Activated T-helper 9 cell treated with anti-CD3 and anti-CD28 coated beads, Interleukin-2, amount 50 U/mL, for 16 hours (primary cell): Measurements from ENCODE around the gene SPATA33.
"Not testable (repeated sequence)": the region's sequence is repeated elsewhere in the genome, so short reads cannot be mapped to it uniquely, and the experiment has no call there.

Experiments
- DNase-seq: peaks from one replicate; pipeline ENCODE4 v3.0.0-alpha.2; 2020; ENCODE audit warnings: low read depth

The SPATA33 gene

DNA sequence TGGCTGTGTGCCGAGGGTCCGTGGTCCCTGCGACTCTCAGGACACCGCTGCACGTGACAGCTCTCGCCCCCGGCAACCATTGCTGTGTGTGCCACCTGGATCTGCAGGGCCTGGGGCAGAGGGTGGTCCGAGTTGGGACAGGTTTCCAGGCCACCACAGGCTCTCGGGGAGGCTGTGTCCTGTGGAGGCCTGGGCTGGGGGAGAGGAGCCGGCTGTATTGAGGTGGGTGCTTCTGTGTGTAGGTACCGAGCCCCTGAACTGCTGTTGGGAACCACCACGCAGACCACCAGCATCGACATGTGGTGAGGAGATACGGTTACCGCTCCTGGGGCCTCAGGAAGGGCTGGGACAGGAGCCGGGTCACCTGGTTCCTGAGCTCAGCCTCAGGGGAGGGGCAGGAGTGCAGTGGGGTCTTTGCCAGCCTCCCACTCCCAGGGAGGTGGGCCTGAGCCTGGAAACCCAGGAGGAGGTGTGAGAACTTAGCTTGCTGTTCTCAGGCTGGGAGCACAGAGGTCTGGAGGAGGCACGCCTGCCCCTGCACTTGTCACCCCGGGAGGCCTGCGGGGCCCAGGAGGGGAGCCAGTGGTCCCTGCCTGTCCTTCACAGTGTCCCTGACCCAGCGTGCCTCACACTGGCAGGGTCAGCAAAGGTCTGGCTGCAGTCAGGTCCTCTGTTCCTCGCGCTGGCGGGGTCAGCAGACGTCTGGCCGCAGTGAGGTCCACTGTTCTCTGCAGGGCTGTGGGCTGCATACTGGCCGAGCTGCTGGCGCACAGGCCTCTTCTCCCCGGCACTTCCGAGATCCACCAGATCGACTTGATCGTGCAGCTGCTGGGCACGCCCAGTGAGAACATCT, 36.5 kb downstream of the SPATA33 start:
- no peak for DNase-seq

GRCh38 chr16:89694784-89695085, 37.1 kb downstream of the SPATA33 start:
- not testable (repeated sequence) for DNase-seq

DNA sequence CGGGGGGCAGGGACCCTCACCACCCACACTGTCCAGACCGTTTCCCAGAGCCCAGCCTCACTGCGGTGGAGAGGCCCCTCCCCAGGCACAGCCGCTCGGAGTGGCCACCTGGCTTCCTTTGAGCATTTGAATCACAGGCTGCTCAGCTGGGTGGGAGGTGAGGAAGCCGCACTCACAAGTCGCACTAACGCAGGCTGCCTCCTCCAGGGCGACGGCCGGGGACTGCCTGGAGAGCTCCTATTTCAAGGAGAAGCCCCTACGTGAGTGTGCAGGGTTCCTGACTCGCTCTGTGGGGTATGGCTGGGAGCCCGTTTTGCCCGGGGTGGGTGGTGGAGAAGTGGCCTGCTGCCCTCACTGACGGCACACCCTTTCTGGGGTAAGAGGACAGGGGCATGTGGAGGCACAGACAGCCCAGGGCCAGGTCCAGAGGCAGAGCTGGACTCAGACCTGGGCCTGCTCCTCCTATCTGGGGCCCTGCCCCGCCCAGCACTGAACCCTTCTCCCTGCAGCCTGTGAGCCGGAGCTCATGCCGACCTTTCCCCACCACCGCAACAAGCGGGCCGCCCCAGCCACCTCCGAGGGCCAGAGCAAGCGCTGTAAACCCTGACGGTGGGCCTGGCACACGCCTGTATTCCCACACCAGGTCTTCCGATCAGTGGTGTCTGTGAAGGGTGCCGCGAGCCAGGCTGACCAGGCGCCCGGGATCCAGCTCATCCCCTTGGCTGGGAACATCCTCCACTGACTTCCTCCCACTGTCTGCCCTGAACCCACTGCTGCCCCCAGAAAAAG, 37.6 kb downstream of the SPATA33 start:
- DNase-seq, result no peak

GRCh38 chr16:89695875-89696669, 38.4 kb downstream of the SPATA33 start:
- no peak for DNase-seq

DNA sequence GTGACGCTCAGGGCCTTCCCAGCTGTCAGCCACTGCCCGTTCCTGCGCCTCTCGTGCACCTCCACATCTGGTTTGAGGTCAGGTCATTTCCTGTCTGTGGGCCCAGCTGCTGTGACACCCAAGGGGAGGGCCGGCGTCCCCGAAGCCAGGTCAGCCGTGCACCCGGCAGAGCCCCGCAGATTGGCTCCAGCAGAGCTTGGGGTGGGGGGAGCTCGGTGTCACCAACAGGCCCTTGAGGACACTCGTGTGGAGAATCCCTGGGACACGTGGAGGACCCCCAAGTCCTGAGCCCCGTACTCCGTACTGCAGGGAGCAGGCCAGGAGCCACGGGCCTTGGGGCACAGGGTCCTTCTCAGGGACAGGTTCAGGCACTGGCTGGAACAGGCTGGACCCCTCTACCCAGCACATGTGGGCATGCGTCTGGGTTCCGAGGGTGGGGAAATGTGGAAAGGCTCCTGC, 39.1 kb downstream of the SPATA33 start:
- no peak for DNase-seq

GRCh38 chr16:89697161-89697615, 39.6 kb downstream of the SPATA33 start:
- no peak for DNase-seq

- no peak for DNase-seq
Observed at GRCh38 chr16:89697616-89698331, 40.1 kb downstream of the SPATA33 start.

DNA sequence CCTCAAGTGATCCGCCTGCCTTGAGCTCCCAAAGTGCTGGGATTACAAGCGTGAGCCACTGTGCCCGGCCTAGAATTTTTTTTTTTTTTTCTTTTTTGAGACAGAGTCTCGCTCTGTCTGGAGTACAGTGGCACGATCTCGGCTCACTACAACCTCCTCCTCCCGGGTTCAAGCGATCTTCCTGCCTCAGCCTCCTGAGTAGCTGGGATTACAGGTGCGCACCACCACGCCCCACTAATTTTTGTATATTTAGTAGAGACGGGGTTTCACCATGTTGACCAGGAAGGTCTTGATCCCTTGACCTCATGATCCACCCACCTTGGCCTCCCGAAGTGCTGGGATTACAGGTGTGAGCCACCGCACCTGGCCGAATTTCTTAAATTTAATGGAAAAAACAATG, 41.1 kb downstream of the SPATA33 start:
- not testable (repeated sequence) for DNase-seq

DNA sequence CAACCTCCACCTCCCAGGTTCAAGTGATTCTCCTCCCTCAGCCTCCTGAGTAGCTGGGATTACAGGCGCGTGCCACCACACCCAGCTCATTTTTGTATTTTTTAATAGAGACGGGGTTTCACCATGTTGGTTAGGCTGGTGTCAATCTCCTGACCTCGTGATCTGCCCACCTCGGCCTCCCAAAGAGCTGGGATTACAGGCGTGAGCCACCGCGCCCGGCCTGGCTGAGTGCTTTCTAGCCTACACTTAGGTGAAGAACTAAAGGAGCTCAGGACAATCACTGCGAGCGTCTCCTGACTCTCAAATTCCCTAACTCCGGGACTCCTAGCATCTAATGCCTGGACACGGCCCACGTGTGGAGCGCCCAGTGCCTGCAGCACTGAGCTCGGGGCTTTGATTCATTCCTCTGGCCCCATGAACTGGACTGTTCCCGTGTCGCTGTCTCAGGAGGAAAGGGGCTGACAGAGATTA, 42.0 kb downstream of the SPATA33 start:
- not testable (repeated sequence) for DNase-seq

DNA sequence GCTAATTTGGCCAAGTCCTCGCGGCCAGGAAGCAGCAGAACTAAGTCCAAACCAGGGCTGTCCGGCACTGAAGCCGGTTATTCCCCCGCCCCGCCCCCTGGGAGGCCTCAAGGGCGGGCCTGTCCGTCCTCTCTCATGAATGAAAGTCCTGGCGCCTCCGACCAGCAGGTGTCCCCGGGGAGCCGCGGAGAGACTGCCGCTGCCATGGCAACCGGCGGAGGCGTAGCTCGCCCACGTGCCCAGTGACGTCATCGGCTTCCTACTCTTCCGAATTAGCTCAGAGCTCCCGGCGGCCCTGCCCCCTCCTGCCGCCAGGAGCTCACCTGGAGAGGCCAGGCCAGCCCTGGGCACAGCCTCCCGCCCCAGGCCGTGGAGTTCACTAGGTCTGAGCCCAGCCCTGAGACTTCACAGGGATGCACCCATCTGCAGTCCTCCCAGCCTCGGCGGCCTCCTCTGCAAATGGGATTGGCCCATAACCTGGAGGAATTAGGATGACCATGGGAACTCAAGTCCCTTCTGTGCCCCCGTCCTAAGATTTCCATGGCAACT, 42.5 kb downstream of the SPATA33 start:
- peak; percentile 96 for DNase-seq

- no peak for DNase-seq
Observed at GRCh38 chr16:89700649-89701424, 43.2 kb downstream of the SPATA33 start.

DNA sequence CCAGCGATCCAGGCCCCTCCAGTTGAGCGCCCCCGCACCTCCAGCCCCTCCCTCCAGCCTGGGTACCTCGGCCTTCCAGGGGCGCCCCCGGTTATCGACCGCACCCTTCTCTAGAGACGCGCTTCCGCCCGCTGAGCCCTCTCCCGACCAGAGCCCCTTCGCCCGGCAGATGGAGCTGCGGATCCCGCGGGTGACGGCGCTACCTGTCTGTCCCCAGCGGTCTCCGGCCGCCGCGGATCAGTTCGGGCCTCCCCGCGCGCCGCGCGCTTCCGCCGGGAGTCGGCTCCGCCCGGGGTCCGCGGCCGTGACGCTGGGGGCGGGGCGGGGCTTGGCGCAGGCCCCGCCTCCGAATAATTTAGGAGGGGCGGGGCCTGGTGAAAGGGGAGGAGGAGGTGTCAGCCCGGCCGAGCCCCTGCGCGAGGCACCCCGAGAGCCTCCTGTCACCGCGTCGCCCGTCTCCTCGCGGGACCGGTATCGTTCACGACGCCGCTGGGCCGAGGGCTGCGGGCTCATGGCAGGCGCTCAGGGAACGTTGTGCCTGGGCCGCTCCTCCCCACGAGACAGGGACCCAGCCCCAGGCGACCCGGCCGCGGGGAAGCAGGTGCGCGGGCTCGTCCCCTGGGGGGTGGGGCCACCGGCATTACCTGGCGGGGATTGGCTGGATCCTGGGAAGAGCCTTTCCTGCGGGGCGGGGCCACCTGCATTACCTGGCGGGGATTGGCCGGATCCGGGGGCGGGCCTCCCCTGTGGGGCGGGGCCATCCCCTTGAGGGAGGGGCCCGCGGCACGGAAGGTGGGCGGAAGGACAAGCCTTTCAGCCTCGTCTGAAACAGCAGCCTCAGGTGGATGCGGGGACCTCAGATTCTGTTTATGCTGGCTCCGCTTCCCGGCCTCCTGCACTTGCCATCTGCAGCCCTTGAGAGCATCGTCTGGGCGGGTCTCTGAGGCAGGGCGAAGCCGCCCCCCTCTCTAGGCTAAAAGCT, 44.1 kb downstream of the SPATA33 start, which contains the start of gene SPATA2L:
Gene SPATA2L (minus strand): TSS at position 281 of the 982 bp plus-strand sequence. CDS start 473 bp downstream, outside the sequence.
- DNase-seq, result peak; percentile 97

DNA sequence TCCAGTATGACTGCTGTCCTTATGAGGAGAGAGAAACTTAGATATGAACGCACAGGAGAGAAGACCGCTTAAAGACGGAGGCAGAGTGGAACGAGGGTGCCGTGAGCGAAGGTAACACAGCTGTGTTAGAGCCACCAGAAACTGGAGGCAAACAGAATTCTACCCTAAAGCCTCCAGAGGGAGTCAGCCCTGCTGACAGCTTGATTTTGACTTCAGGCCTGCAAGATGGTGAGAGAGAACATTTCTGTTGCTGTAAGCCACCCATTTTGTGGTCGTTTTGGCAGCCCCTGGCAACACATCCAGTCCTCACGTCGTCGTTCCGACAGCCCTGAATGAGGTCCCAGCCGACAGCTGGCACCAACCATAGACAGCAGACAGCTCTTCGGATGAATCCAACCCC, 46.6 kb downstream of the SPATA33 start:
- DNase-seq, result no peak

GRCh38 chr16:89705006-89705405, 47.4 kb downstream of the SPATA33 start:
- no peak for DNase-seq

DNA sequence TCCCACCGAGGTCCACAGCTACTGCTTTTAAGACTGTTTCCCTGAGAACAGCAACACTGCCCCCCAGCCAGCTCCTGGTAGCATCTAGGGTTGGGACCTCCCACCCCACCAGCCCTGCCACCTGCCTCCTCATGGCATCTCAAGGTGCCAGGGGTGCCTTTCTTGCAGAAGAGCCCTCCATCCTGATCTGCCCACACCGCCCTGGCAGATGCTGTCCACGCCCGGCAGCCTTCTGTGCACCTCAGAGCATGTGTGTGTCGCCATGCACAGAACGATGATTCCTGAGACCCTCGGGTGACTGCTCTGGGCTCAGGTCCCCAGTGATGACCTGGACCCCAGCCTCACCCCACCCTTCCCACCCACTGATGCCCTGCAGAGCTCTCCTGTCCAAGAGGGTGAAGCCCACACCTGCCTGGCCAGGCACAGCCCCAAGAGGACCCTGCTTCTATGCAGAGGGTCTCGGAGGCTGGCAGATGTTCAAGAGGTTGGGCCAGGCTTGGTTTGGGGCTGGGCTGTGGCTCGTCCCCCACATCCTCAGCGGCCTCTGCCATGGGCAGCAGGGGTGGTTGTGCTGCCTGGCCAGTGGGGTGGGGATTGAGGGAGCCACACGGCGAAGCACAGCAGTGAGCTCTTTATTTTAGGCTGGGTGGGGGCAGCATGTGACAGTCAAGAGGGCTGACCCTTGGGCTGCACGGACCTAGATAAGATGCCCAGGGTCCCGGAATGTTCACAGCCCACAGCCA, 49.1 kb downstream of the SPATA33 start:
- no peak for DNase-seq

GRCh38 chr16:89707695-89708094, 50.1 kb downstream of the SPATA33 start:
- DNase-seq, result no peak

- DNase-seq, result no peak
Observed at GRCh38 chr16:89708481-89708931, 50.9 kb downstream of the SPATA33 start.

- no peak for DNase-seq
Observed at GRCh38 chr16:89709166-89709565, 51.5 kb downstream of the SPATA33 start.
